ENCODE results near the gene RRP12.
"Not testable (repeated sequence)": the region's sequence is repeated elsewhere in the genome, so short reads cannot be mapped to it uniquely, and the experiment has no call there.

- TF ChIP-seq CTCF (conservative IDR thresholded peaks at IDR 0.05; ENCODE audit: low read depth, low read length); EZH2 (IDR thresholded peaks at IDR 0.05; ENCODE audit: low read length, unreplicated experiment); EZH2phosphoT487 (IDR thresholded peaks at IDR 0.05; ENCODE audit: borderline replicate concordance, low read length): not testable (repeated sequence)
Measured at GRCh38 chr10:97406483-97406882, 5.3 kb upstream of the RRP12 start.

Measured in PC-3 (cell line).